Astrocyte of the spinal cord (primary cell): ENCODE measurements around the gene BCAS3.
"Not testable (repeated sequence)": the region's sequence is repeated elsewhere in the genome, so short reads cannot be mapped to it uniquely, and the experiment has no call there.

Experiments used
- DNase-seq: peaks from one replicate; pipeline ENCODE4 v3.0.0; 2011; ENCODE audit warnings: low read depth, low spot score
- H3K4me3 ChIP-seq: 2 replicates; pipeline ENCODE4 v1.5.1; 2011; ENCODE audit warnings: low read depth, mild to moderate bottlenecking, low read length, moderate library complexity
- CTCF ChIP-seq: IDR thresholded peaks from 2 replicates; pipeline ENCODE4 v1.5.1; 2012; ENCODE audit warnings: low read depth, mild to moderate bottlenecking, low read length, inconsistent platforms
- in situ Hi-C: cut with HindIII; loops from 2 replicates; pipeline ENCODE4 v1.10.0; 2017; ENCODE audit warnings: low sequenced_read_pairs

BCAS3 gene

GRCh38 chr17:60964160-60964559 lies 286.5 kb downstream of the BCAS3 start:
- no peak for DNase-seq
- no peak for TF ChIP-seq CTCF
- in situ Hi-C loops = no loop called here
- no peak overlapping the region for H3K4me3 ChIP-seq

GRCh38 chr17:60968266-60968665 lies 290.6 kb downstream of the BCAS3 start:
- TF ChIP-seq CTCF = no peak
- in situ Hi-C loops = no loop called here
- DNase-seq = no peak

DNA sequence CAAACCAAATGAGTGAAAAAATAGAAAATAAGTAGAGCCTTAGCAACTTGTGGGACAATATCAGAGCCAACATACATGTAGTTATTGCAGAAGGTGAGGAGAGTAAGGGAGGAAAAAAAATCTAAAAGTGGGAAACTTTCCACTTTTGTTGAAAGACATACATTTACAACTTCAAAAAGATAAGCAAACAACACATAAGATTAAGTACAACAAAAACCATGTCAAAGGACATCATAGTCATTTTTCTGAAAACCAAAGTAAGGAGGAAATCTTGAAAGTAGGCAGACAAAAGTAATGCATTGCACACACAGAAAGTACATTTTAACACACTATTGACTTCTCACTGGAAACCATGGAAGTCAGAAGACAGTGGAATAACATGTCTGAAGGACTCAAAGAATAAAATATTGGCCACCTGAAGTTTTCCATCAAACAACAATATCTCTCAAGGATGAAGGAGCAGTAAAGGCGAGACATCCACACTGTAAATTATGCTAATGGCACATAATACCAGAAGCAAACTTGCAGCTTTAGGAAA lies 291.9 kb downstream of the BCAS3 start:
- TF ChIP-seq CTCF = no peak
- no peak overlapping the region for H3K4me3 ChIP-seq
- DNase-seq = no peak
- in situ Hi-C loops = no loop called here

More at GRCh38 chr17:60968266-60968665, 290.6 kb downstream of the BCAS3 start:
- no peak overlapping the region for H3K4me3 ChIP-seq

- in situ Hi-C loops = no loop called here
Measured at GRCh38 chr17:60970741-60971140, 293.1 kb downstream of the BCAS3 start.

DNA sequence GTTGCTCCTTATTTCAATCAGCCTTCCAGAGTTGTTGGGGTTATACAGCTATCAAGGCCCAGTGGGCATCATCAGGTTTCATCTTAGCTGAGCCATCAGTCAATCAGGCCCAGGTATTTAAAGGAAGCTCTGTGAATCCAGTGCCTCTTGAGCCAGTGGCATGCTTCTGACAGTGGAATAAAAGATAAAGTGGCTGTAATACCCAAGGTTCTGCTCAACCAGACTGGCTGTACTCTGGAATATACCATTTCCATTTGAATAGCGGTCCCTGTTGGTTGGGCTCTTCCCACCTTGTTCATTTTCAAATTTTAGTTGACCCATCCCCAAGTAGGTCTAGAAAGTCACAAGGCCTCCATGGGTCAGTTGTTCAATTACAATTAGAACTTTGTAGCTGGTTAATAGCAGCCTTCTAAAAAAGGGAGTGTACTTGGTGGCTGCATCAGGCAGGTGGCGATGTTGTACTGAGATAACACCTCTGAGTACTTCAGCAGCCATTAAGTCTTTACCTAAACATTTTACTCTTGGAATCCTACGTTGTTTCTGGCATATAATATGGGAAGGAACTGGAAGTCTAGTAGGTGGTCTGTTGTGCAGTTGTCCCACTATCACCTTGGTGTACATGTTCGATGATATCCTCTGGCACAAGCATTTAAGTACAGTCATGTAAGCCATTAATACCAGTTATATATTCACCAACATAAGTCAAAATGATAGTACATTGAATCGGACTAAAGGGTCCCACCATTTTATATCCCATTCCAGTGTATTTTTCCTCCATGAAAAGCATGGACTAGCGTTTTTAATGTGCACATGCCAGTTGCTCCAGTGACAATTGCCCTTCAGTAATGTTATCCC lies 294.1 kb downstream of the BCAS3 start:
- peak; percentile 78 for TF ChIP-seq CTCF
- peak; percentile 56 for DNase-seq
- no peak overlapping the region for H3K4me3 ChIP-seq
- in situ Hi-C loops = no loop called here

More at GRCh38 chr17:60970741-60971140, 293.1 kb downstream of the BCAS3 start:
- TF ChIP-seq CTCF = no peak
- no peak overlapping the region for H3K4me3 ChIP-seq
- no peak for DNase-seq

- H3K4me3 ChIP-seq, in situ Hi-C loops, DNase-seq: not testable (repeated sequence)
Measured at GRCh38 chr17:60976861-60977260, 299.2 kb downstream of the BCAS3 start.

DNA sequence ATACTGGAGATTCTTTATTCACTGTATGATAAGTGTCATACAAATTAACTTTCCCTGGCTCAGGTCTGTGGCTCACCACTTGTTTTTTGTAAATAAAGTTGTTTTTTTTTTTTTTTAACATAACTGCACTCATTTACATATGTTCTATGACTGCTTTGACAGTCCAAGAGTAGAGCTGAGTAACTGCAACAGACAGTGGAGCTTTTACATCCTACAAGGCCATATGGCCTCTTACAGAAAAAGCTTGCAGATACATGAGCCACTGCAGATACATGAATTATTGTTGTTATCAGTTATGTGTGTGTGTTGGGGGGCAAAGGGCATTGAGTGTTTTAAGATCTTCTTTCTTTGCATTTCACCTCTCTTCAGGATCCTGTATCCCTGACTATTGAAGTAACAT lies 311.7 kb downstream of the BCAS3 start:
- in situ Hi-C loops = no loop called here
- H3K4me3 ChIP-seq = no peak overlapping the region
- DNase-seq = no peak
- TF ChIP-seq CTCF = no peak
